Measurements from ENCODE around the gene SMARCC2.

SMARCC2 gene

DNA sequence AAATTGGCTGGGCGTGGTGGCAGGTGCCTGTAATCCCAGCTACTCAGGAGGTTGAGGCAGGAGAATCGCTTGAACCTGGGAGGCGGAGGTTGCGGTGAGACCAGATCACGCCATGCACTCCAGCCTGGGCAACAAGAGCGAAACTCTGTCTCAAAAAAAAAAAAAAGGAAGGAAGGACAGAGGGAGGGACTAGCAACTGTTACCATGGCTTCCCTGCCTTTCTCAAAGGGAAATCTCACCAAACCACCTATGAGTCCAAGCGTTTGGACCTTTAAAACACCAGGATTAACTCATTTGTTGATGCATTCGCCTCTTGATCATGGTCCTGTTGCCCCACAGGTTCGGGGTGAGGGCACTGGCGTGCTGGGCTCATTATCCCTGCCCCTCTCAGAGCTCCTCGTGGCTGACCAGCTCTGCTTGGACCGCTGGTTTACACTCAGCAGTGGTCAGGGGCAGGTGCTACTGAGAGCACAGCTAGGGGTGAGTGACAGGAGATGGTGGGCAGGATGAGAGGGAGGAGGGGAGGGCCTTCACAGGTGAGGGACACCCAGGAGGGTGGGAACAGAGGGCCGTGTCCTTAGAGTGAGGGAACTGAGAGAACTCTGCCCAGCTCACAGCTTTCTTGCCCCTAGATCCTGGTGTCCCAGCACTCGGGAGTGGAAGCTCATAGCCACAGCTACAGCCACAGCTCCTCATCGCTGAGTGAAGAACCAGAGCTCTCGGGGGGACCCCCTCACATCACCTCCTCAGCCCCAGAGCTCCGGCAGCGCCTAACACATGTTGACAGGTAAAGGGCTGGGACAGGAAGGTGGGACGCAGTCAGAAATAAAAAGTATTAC, 47.1 kb downstream of the SMARCC2 start:
- H3K79me2 ChIP-seq (ENCODE audit: low read length): no peaks in the 10 kb centered on the region
- no peak overlapping the region for H3K4me3 ChIP-seq (ENCODE audit: low read length)
- no peak overlapping the region for H3K4me2 ChIP-seq (ENCODE audit: low read depth, low read length)
- H2AFZ ChIP-seq (ENCODE audit: low read length): no peak overlapping the region
- H3K4me1 ChIP-seq (ENCODE audit: low read length): no peaks in the 10 kb centered on the region
- TF ChIP-seq, protein P1, sequence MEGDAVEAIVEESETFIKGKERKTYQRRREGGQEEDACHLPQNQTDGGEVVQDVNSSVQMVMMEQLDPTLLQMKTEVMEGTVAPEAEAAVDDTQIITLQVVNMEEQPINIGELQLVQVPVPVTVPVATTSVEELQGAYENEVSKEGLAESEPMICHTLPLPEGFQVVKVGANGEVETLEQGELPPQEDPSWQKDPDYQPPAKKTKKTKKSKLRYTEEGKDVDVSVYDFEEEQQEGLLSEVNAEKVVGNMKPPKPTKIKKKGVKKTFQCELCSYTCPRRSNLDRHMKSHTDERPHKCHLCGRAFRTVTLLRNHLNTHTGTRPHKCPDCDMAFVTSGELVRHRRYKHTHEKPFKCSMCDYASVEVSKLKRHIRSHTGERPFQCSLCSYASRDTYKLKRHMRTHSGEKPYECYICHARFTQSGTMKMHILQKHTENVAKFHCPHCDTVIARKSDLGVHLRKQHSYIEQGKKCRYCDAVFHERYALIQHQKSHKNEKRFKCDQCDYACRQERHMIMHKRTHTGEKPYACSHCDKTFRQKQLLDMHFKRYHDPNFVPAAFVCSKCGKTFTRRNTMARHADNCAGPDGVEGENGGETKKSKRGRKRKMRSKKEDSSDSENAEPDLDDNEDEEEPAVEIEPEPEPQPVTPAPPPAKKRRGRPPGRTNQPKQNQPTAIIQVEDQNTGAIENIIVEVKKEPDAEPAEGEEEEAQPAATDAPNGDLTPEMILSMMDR (IDR thresholded peaks at IDR 0.05; ENCODE audit: low read length): no peak
- no peak for TF ChIP-seq EZH2 (optimal IDR thresholded peaks at IDR 0.05; ENCODE audit: low read depth, low read length)
- no peak for TF ChIP-seq EZH2phosphoT487 (IDR thresholded peaks at IDR 0.05; ENCODE audit: low read length)
- H3K9ac ChIP-seq (ENCODE audit: low read length): no peak overlapping the region
- H3K9me3 ChIP-seq (replicated peaks; ENCODE audit: insufficient read depth, low read length): no peaks in the 10 kb centered on the region
- H4K20me1 ChIP-seq (ENCODE audit: insufficient read depth, low read length): no peaks in the 10 kb centered on the region
- H3K27ac ChIP-seq (ENCODE audit: low read length): no peak overlapping the region
- DNase-seq: no peak
- H3K9me2 ChIP-seq (replicated peaks; ENCODE audit: insufficient read depth, low read length): no peaks in the 10 kb centered on the region
- H3K36me3 ChIP-seq (replicated peaks; ENCODE audit: insufficient read depth, low read length): no peaks in the 10 kb centered on the region; the same call in none of the 2 replicates
- H3F3A ChIP-seq (ENCODE audit: insufficient read depth, low read length): 0 out of 2 replicates have a peak, but pooled peaks cover 11% of the 10 kb centered on the region
- no peaks in the 10 kb centered on the region for H3K27me3 ChIP-seq (replicated peaks; ENCODE audit: insufficient read depth, low read length)

DNA sequence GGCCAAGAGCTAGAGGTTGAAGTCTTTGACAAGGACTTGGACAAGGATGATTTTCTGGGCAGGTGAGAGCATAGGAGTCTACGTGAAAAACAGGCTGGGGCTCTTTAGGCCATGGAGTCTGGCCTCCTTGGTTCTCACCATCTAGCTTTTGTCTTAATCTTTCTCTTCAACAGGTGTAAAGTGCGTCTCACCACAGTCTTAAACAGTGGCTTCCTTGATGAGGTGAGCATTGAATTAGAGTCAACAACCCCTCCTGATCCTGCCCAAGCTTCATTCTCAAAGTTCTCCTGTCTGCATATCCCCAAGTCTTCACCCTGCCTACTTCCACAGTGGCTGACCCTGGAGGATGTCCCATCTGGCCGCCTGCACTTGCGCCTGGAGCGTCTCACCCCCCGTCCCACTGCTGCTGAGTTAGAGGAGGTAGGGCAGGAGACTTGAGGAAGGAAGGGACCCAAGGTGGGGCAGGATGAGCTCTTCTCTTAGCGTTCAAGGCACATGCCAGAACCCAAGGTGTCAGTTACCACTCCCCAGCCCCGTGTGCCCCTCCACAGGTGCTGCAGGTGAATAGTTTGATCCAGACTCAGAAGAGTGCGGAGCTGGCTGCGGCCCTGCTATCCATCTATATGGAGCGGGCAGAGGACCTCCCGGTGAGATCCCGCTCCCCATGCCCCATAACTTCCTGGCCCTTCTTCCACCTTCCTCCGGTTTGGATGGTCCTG, 51.3 kb downstream of the SMARCC2 start:
- Histone ChIP-seq H3K4me2 (ENCODE audit: low read depth, low read length) (no peak overlapping the region), H3K9me3 (replicated peaks; ENCODE audit: insufficient read depth, low read length) (no peaks in the 10 kb centered on the region)
- TF ChIP-seq EZH2phosphoT487 (IDR thresholded peaks at IDR 0.05; ENCODE audit: low read length) (no peak), EZH2 (optimal IDR thresholded peaks at IDR 0.05; ENCODE audit: low read depth, low read length) (no peak)
- TF ChIP-seq, protein P1 (IDR thresholded peaks at IDR 0.05; ENCODE audit: low read length): no peak

DNA sequence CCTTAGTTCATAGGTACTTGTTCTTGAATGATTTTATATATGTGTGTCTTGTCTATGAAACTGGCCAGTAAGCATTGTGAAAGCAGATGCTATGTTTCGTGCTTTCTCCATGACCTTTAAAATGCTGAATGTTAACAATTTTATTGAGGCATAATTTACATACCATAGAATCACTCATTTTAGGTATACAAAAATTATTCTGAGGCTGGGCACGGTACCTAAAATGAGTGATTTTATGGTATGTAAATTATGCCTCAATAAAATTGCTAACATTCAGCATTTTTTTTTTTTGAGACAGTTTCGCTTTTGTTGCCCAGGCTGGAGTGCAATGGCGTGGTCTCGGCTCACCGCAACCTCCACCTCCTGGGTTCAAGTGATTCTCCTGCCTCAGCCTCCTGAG, 54.4 kb downstream of the SMARCC2 start:
- H2AFZ ChIP-seq (ENCODE audit: low read length): no peak overlapping the region
- H3K9me3 ChIP-seq (replicated peaks; ENCODE audit: insufficient read depth, low read length): no peaks in the 10 kb centered on the region
- H4K20me1 ChIP-seq (ENCODE audit: insufficient read depth, low read length): no peaks in the 10 kb centered on the region
- no peak overlapping the region for H3K4me2 ChIP-seq (ENCODE audit: low read depth, low read length)
- no peak for DNase-seq
- H3K79me2 ChIP-seq (ENCODE audit: low read length): peaks cover 9% of the 10 kb centered on the region
- no peaks in the 10 kb centered on the region for H3F3A ChIP-seq (ENCODE audit: insufficient read depth, low read length)
- 0 out of 2 replicates have a peak, but pooled peaks cover 3% of the 10 kb centered on the region for H3K4me1 ChIP-seq (ENCODE audit: low read length)
- H3K27ac ChIP-seq (ENCODE audit: low read length): no peak overlapping the region
- H3K9me2 ChIP-seq (replicated peaks; ENCODE audit: insufficient read depth, low read length): no peaks in the 10 kb centered on the region
- H3K4me3 ChIP-seq (ENCODE audit: low read length): no peak overlapping the region
- no peaks in the 10 kb centered on the region for H3K27me3 ChIP-seq (replicated peaks; ENCODE audit: insufficient read depth, low read length)
- H3K36me3 ChIP-seq (replicated peaks; ENCODE audit: insufficient read depth, low read length): 0 out of 2 replicates have a peak, but pooled peaks cover 11% of the 10 kb centered on the region
- no peak overlapping the region for H3K9ac ChIP-seq (ENCODE audit: low read length)
- TF ChIP-seq, protein P1 (IDR thresholded peaks at IDR 0.05; ENCODE audit: low read length): no peak
- TF ChIP-seq EZH2phosphoT487 (IDR thresholded peaks at IDR 0.05; ENCODE audit: low read length) (no peak), EZH2 (optimal IDR thresholded peaks at IDR 0.05; ENCODE audit: low read depth, low read length) (no peak)

More for the DNA sequence above, 51.3 kb downstream of the SMARCC2 start:
- Histone ChIP-seq H3K79me2 (ENCODE audit: low read length) (no peaks in the 10 kb centered on the region), H3K27me3 (replicated peaks; ENCODE audit: insufficient read depth, low read length) (no peaks in the 10 kb centered on the region), H3K4me3 (ENCODE audit: low read length) (no peak overlapping the region), H3K4me1 (ENCODE audit: low read length) (0 out of 2 replicates have a peak, but pooled peaks cover 3% of the 10 kb centered on the region), H3K27ac (ENCODE audit: low read length) (no peak overlapping the region), H3K36me3 (replicated peaks; ENCODE audit: insufficient read depth, low read length) (no peaks in the 10 kb centered on the region; the same call in 1 of the 2 replicates), H4K20me1 (ENCODE audit: insufficient read depth, low read length) (no peaks in the 10 kb centered on the region), H3K9ac (ENCODE audit: low read length) (no peak overlapping the region), H3K9me2 (replicated peaks; ENCODE audit: insufficient read depth, low read length) (no peaks in the 10 kb centered on the region), H3F3A (ENCODE audit: insufficient read depth, low read length) (0 out of 2 replicates have a peak, but pooled peaks cover 1% of the 10 kb centered on the region), H2AFZ (ENCODE audit: low read length) (no peak overlapping the region)
- DNase-seq: no peak

Data from MM.1S (cell line).